SK-N-SH treated with all-trans-retinoic acid at 6 μM for 48 hours (cell line): ENCODE measurements around the gene NRXN2.

Experiments
- ATAC-seq: fragments of 200-7000 bp; cut with Tn5 transposase; 3 replicates; pipeline ENCODE4 v1.9.1; 2020; ENCODE audit warnings: mild to moderate bottlenecking, moderate library complexity
- ARNTL ChIP-seq: fragments of 450-650 bp; formaldehyde crosslinking; IDR thresholded peaks from 2 replicates; pipeline ENCODE4 v1.5.0; 2020; ENCODE audit warnings: low read depth, mild to moderate bottlenecking, moderate library complexity, borderline replicate concordance
- BACH2 ChIP-seq: fragments of 250-450 bp; sonication (Bioruptor Pico); IDR thresholded peaks from 2 replicates; pipeline ENCODE4 v1.9.0; 2021; ENCODE audit warnings: mild to moderate bottlenecking, borderline replicate concordance
- CSDC2 ChIP-seq: fragments of 250-450 bp; sonication (Bioruptor Pico); IDR thresholded peaks from 2 replicates; pipeline ENCODE4 v1.5.0; 2020; ENCODE audit warnings: mild to moderate bottlenecking, moderate library complexity
- ESRRG ChIP-seq: fragments of 250-450 bp; sonication (Bioruptor Pico); IDR thresholded peaks from 2 replicates; pipeline ENCODE4 v1.6.1; 2021; ENCODE audit warnings: mild to moderate bottlenecking
- GLIS3 ChIP-seq: fragments of 250-450 bp; sonication (Bioruptor Pico); IDR thresholded peaks from 2 replicates; pipeline ENCODE4 v1.5.0; 2020; ENCODE audit warnings: mild to moderate bottlenecking, moderate library complexity
- ISL1 ChIP-seq: fragments of 250-450 bp; sonication (Bioruptor Pico); IDR thresholded peaks from 2 replicates; pipeline ENCODE4 v2.1.2; 2022; ENCODE audit warnings: mild to moderate bottlenecking, moderate library complexity
- OSR1 ChIP-seq: fragments of 250-450 bp; sonication (Bioruptor Pico); IDR thresholded peaks from 2 replicates; pipeline ENCODE4 v1.8.0; 2022; ENCODE audit warnings: moderate library complexity, mild to moderate bottlenecking, inconsistent platforms
- PPARA ChIP-seq: fragments of 250-450 bp; sonication (Bioruptor Pico); IDR thresholded peaks from 2 replicates; pipeline ENCODE4 v1.5.0; 2020; ENCODE audit warnings: mild to moderate bottlenecking, borderline replicate concordance
- RARB ChIP-seq: fragments of 250-450 bp; sonication (Bioruptor Pico); IDR thresholded peaks from 2 replicates; pipeline ENCODE4 v1.8.0; 2021; ENCODE audit warnings: mild to moderate bottlenecking, moderate library complexity
- SNAI2 ChIP-seq: fragments of 250-450 bp; sonication (Bioruptor Pico); IDR thresholded peaks from 2 replicates; pipeline ENCODE4 v1.5.0; 2020; ENCODE audit warnings: mild to moderate bottlenecking, moderate library complexity
- TCF4 ChIP-seq: fragments of 250-450 bp; sonication (Bioruptor Pico); IDR thresholded peaks from 2 replicates; pipeline ENCODE4 v1.8.0; 2021; ENCODE audit warnings: mild to moderate bottlenecking, moderate library complexity, borderline replicate concordance
- TOX ChIP-seq: fragments of 250-450 bp; sonication (Bioruptor Pico); IDR thresholded peaks from 2 replicates; pipeline ENCODE4 v1.8.0; 2021; ENCODE audit warnings: mild to moderate bottlenecking, moderate library complexity, borderline replicate concordance
- ZC3H10 ChIP-seq: fragments of 250-450 bp; sonication (Bioruptor Pico); IDR thresholded peaks from 2 replicates; pipeline ENCODE4 v1.5.1; 2021; ENCODE audit warnings: mild to moderate bottlenecking, moderate library complexity
- ZFP3 ChIP-seq: fragments of 250-450 bp; sonication (Bioruptor Pico); IDR thresholded peaks from 2 replicates; pipeline ENCODE4 v1.5.0; 2020; ENCODE audit warnings: mild to moderate bottlenecking, moderate library complexity
- ZFP30 ChIP-seq: fragments of 450-650 bp; formaldehyde crosslinking; IDR thresholded peaks from 2 replicates; pipeline ENCODE4 v1.5.0; 2022; ENCODE audit warnings: mild to moderate bottlenecking, moderate library complexity
- ZNF565 ChIP-seq: fragments of 450-650 bp; formaldehyde crosslinking; conservative IDR thresholded peaks from 2 replicates; pipeline ENCODE4 v1.5.0; 2020; ENCODE audit warnings: low read depth, mild to moderate bottlenecking, moderate library complexity
- ZNF70 ChIP-seq: fragments of 450-650 bp; formaldehyde crosslinking; IDR thresholded peaks from 2 replicates; pipeline ENCODE4 v1.5.0; 2020; ENCODE audit warnings: mild to moderate bottlenecking, moderate library complexity
- ZNF8 ChIP-seq: fragments of 450-650 bp; formaldehyde crosslinking; IDR thresholded peaks from 2 replicates; pipeline ENCODE4 v1.5.0; 2020; ENCODE audit warnings: mild to moderate bottlenecking, moderate library complexity
- TF ChIP-seq, protein P1 (sequence below): fragments of 250-450 bp; sonication (Bioruptor Pico); IDR thresholded peaks from 2 replicates; pipeline ENCODE4 v1.5.1; 2021; ENCODE audit warnings: mild to moderate bottlenecking, moderate library complexity
- TF ChIP-seq, protein P2 (sequence below): fragments of 250-450 bp; sonication (Bioruptor Pico); IDR thresholded peaks from 2 replicates; pipeline ENCODE4 v1.5.0; 2020; ENCODE audit warnings: mild to moderate bottlenecking, moderate library complexity
- TF ChIP-seq, protein P3 (sequence below): fragments of 250-450 bp; sonication (Bioruptor Pico); IDR thresholded peaks from 2 replicates; pipeline ENCODE4 v1.5.1; 2020; ENCODE audit warnings: low read depth, mild to moderate bottlenecking, moderate library complexity
- TF ChIP-seq, protein P4 (sequence below): fragments of 250-450 bp; sonication (Bioruptor Pico); IDR thresholded peaks from 2 replicates; pipeline ENCODE4 v1.8.0; 2021; ENCODE audit warnings: low read depth, mild to moderate bottlenecking, moderate library complexity, borderline replicate concordance
- TF ChIP-seq, protein P5 (sequence below): fragments of 250-450 bp; sonication (Bioruptor Pico); IDR thresholded peaks from 2 replicates; pipeline ENCODE4 v1.8.0; 2020; ENCODE audit warnings: mild to moderate bottlenecking, moderate library complexity, borderline replicate concordance

The NRXN2 gene

DNA sequence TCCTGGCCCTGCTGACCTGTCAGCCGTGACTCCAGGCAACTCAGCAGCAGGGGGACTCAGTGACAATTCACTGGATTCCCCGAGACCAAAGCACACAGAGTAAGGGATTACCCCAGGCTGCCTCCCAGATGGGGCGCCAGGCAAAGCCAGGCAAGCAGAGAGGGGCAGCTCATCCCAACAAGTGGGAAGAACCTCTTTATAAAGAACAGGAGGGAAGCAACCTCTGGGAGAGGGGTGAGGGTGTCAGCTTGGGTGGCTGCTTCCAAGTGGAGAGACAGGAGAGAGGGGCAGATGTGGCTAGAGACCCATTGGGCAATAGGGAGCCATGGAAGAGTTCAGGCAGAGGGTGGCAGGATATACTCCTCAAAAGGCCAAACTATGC, 130.8 kb downstream of the NRXN2 start:
- ATAC-seq, result no peak
- TF ChIP-seq SNAI2 (CRISPR knock-in tag), result no peak
- no peak for TF ChIP-seq CSDC2 (CRISPR knock-in tag)
- no peak for TF ChIP-seq ZNF565 (CRISPR knock-in tag)
- TF ChIP-seq ZFP30, result no peak
- TF ChIP-seq ZNF70 (CRISPR knock-in tag), result no peak
- TF ChIP-seq ARNTL, result no peak
- no peak for TF ChIP-seq PPARA (CRISPR knock-in tag)
- no peak for TF ChIP-seq ZFP3
- TF ChIP-seq, protein P1, sequence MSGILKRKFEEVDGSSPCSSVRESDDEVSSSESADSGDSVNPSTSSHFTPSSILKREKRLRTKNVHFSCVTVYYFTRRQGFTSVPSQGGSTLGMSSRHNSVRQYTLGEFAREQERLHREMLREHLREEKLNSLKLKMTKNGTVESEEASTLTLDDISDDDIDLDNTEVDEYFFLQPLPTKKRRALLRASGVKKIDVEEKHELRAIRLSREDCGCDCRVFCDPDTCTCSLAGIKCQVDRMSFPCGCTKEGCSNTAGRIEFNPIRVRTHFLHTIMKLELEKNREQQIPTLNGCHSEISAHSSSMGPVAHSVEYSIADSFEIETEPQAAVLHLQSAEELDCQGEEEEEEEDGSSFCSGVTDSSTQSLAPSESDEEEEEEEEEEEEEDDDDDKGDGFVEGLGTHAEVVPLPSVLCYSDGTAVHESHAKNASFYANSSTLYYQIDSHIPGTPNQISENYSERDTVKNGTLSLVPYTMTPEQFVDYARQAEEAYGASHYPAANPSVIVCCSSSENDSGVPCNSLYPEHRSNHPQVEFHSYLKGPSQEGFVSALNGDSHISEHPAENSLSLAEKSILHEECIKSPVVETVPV (CRISPR knock-in tag), result no peak
- no peak for TF ChIP-seq ESRRG (CRISPR knock-in tag)
- TF ChIP-seq, protein P2, sequence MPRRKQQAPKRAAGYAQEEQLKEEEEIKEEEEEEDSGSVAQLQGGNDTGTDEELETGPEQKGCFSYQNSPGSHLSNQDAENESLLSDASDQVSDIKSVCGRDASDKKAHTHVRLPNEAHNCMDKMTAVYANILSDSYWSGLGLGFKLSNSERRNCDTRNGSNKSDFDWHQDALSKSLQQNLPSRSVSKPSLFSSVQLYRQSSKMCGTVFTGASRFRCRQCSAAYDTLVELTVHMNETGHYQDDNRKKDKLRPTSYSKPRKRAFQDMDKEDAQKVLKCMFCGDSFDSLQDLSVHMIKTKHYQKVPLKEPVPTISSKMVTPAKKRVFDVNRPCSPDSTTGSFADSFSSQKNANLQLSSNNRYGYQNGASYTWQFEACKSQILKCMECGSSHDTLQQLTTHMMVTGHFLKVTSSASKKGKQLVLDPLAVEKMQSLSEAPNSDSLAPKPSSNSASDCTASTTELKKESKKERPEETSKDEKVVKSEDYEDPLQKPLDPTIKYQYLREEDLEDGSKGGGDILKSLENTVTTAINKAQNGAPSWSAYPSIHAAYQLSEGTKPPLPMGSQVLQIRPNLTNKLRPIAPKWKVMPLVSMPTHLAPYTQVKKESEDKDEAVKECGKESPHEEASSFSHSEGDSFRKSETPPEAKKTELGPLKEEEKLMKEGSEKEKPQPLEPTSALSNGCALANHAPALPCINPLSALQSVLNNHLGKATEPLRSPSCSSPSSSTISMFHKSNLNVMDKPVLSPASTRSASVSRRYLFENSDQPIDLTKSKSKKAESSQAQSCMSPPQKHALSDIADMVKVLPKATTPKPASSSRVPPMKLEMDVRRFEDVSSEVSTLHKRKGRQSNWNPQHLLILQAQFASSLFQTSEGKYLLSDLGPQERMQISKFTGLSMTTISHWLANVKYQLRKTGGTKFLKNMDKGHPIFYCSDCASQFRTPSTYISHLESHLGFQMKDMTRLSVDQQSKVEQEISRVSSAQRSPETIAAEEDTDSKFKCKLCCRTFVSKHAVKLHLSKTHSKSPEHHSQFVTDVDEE (CRISPR knock-in tag), result no peak
- no peak for TF ChIP-seq TOX (CRISPR knock-in tag)
- no peak for TF ChIP-seq OSR1 (CRISPR knock-in tag)
- no peak for TF ChIP-seq ZC3H10 (CRISPR knock-in tag)
- no peak for TF ChIP-seq TCF4
- TF ChIP-seq BACH2 (CRISPR knock-in tag), result no peak
- no peak for TF ChIP-seq GLIS3 (CRISPR knock-in tag)
- TF ChIP-seq, protein P3, sequence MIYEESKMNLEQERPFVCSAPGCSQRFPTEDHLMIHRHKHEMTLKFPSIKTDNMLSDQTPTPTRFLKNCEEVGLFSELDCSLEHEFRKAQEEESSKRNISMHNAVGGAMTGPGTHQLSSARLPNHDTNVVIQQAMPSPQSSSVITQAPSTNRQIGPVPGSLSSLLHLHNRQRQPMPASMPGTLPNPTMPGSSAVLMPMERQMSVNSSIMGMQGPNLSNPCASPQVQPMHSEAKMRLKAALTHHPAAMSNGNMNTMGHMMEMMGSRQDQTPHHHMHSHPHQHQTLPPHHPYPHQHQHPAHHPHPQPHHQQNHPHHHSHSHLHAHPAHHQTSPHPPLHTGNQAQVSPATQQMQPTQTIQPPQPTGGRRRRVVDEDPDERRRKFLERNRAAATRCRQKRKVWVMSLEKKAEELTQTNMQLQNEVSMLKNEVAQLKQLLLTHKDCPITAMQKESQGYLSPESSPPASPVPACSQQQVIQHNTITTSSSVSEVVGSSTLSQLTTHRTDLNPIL (CRISPR knock-in tag), result no peak
- TF ChIP-seq ISL1 (CRISPR knock-in tag), result no peak
- TF ChIP-seq ZNF8 (CRISPR knock-in tag), result no peak

DNA sequence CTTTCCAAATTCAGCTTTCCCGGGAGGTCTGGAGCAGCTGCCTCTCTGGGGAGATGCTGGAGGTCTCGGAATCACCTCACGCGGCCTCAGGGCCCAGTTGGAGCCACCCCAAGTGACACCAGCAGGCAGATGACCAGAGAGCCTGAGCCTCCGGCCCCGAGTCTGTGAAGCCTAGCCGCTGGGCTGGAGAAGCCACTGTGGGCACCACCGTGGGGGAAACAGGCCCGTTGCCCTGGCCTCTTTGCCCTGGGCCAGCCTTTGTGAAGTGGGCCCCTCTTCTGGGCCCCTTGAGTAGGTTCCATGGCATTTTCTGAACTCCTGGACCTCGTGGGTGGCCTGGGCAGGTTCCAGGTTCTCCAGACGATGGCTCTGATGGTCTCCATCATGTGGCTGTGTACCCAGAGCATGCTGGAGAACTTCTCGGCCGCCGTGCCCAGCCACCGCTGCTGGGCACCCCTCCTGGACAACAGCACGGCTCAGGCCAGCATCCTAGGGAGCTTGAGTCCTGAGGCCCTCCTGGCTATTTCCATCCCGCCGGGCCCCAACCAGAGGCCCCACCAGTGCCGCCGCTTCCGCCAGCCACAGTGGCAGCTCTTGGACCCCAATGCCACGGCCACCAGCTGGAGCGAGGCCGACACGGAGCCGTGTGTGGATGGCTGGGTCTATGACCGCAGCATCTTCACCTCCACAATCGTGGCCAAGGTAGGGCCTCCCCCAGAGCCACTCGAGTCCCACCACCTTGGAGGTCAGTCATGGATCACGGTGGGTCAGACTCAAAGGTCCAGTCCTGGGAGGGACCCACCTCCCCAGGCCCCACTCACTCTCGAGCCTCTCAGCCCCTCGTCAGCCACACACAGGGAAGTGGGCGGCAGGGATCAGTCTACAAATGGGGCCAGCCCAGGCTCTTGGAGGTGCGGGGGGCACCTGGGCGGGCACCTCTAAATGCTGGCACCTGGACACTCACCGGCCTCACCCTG, 131.5 kb downstream of the NRXN2 start:
- TF ChIP-seq, protein P3 (CRISPR knock-in tag), result no peak
- TF ChIP-seq, protein P4, sequence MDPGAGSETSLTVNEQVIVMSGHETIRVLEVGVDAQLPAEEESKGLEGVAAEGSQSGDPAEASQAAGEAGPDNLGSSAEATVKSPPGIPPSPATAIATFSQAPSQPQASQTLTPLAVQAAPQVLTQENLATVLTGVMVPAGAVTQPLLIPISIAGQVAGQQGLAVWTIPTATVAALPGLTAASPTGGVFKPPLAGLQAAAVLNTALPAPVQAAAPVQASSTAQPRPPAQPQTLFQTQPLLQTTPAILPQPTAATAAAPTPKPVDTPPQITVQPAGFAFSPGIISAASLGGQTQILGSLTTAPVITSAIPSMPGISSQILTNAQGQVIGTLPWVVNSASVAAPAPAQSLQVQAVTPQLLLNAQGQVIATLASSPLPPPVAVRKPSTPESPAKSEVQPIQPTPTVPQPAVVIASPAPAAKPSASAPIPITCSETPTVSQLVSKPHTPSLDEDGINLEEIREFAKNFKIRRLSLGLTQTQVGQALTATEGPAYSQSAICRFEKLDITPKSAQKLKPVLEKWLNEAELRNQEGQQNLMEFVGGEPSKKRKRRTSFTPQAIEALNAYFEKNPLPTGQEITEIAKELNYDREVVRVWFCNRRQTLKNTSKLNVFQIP (CRISPR knock-in tag), result no peak
- TF ChIP-seq ESRRG (CRISPR knock-in tag) (no peak), ZNF8 (CRISPR knock-in tag) (no peak), ZFP30 (no peak), TCF4 (no peak), BACH2 (CRISPR knock-in tag) (no peak), PPARA (CRISPR knock-in tag) (no peak), ZNF70 (CRISPR knock-in tag) (no peak), ZFP3 (no peak), CSDC2 (CRISPR knock-in tag) (no peak), RARB (CRISPR knock-in tag) (no peak), ARNTL (no peak), ZC3H10 (CRISPR knock-in tag) (no peak), OSR1 (CRISPR knock-in tag) (no peak)
- TF ChIP-seq, protein P2 (CRISPR knock-in tag), result no peak
- TF ChIP-seq, protein P5, sequence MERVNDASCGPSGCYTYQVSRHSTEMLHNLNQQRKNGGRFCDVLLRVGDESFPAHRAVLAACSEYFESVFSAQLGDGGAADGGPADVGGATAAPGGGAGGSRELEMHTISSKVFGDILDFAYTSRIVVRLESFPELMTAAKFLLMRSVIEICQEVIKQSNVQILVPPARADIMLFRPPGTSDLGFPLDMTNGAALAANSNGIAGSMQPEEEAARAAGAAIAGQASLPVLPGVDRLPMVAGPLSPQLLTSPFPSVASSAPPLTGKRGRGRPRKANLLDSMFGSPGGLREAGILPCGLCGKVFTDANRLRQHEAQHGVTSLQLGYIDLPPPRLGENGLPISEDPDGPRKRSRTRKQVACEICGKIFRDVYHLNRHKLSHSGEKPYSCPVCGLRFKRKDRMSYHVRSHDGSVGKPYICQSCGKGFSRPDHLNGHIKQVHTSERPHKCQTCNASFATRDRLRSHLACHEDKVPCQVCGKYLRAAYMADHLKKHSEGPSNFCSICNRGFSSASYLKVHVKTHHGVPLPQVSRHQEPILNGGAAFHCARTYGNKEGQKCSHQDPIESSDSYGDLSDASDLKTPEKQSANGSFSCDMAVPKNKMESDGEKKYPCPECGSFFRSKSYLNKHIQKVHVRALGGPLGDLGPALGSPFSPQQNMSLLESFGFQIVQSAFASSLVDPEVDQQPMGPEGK (CRISPR knock-in tag), result no peak
- ATAC-seq, result no peak
